Raji (cell line): ENCODE results near the gene KLC1.

ENCODE experiments used
- POLR2A ChIP-seq: IDR thresholded peaks from 2 replicates; pipeline ENCODE4 v1.6.1; 2011; ENCODE audit warnings: low read depth, low read length, control low read depth; ENCODE audit not compliant: insufficient read depth

KLC1 gene

DNA sequence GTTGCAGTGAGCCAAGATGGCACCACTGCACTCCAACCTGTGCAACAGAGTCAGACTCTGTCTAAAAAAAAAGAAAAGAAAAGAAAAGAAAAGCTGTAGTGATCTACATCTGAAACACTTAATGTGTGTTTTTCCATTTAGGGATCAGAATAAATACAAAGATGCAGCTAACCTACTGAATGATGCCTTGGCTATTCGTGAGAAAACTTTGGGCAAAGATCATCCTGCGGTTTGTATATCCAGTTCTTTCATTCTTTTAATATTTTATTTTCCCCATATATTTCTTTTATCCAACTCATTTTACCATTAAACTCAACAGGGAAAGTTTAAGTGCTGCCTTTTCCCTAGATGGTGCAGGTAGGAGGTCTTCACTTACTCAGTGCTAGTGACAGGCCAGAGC, 40.4 kb downstream of the KLC1 start:
- no peak for TF ChIP-seq POLR2A

GRCh38 chr14:103671911-103672310, 42.9 kb downstream of the KLC1 start:
- TF ChIP-seq POLR2A = no peak

DNA sequence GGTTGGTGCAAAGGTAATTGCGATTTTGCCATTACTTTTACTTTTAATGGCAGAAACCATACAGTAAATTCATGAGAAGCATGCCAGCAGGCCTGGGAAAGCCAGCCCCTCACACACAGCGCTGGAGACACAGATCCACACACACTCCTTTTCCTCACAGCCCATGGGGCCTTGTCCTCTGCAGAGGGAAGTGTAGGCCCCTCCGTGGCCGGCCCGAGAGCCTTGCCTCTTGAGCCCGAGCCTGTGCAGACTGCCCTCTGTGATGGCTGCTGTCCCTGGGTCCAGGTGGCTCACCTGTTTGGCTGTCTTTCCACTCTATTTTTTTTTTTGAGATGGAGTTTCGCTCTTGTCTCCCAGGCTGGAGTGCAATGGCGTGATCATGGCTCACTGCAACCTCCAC, 46.9 kb downstream of the KLC1 start:
- no peak for TF ChIP-seq POLR2A

DNA sequence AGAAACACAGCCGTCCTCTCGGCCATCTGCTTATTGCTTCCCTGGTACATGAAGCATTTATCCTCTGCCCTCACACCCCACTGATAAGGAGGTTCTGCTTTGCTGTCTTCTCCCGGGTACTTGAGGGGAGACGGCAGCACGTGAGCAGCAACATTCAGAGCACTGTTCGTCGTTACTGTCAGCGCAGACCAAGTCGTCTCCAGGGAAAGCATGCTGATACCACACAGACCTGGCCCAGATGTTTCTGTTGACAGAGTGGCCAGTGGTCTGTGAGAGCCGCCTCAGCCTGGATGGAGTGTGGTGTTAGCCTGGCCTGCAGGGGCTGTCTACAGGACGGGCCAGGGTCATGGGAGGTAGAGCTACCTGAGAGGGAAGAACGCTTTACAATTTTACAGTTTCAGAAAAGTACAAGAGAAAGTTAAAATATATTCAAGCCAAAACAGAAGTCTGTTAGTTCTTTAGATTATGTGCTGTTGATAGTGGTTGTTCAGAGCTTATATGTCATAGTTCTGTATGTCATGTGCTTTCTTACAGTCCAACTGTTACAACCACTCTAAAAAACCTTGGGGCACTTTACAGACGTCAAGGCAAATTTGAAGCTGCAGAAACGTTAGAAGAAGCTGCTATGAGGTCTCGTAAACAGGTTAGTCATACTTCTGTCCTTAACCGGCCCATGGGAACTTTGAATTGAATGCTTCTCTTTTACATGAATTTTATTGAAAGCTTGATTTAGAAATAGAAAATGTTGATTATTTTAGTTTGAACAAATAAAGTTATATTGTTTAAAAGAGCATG, 48.1 kb downstream of the KLC1 start:
- TF ChIP-seq POLR2A = no peak

DNA sequence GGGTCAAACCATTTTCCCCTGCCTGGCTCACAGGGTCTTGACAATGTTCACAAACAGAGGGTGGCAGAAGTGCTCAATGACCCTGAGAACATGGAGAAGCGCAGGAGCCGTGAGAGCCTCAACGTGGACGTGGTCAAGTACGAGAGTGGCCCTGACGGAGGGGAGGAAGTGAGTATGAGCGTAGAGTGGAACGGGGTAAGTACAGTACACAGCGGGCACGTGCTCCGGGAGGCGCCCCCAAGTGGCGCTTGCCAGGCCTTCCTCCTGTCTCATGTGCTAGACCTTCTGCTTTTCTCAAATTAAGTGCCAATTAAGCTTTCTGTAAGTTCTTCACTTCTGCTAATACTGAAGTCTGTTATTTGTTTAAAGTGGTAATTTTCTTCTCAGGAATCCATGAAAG, 50.3 kb downstream of the KLC1 start:
- no peak for TF ChIP-seq POLR2A

DNA sequence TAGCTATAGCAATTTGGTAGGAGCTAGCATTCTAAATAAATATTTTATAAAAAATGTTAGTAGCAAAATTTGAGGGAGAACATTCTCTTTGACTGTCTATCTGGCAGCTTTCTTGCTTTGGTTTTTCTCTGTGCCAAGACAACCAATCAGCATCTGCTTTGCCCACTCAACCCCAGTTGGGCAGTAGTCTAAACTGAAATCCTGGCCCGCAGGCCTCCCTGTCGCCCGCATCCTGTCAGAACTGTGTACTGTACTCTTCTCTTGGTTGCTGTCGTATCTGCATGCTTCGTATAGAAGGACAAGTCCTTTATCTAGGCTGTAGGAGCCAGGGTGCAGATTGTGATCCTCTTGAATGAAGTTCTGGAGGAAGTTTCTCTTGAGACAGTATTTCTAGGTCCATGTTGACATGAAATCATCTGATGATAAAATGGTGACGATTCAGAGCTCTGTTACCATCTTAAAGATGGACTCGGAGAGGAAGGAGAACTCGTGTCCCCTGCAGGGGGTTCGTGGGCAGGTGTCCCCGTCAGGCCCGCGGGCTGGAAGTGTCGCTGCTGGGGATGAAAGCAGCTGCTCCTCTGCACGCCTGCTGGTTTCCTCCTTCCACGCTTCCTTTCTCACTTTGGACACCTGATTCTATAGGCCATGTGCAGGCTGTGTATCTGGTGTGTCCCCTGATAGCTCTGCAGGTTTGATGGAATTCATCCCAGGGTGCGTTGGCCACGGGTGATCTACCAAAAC, 51.6 kb downstream of the KLC1 start:
- TF ChIP-seq POLR2A = no peak

GRCh38 chr14:103683139-103683538, 54.1 kb downstream of the KLC1 start:
- TF ChIP-seq POLR2A = no peak

DNA sequence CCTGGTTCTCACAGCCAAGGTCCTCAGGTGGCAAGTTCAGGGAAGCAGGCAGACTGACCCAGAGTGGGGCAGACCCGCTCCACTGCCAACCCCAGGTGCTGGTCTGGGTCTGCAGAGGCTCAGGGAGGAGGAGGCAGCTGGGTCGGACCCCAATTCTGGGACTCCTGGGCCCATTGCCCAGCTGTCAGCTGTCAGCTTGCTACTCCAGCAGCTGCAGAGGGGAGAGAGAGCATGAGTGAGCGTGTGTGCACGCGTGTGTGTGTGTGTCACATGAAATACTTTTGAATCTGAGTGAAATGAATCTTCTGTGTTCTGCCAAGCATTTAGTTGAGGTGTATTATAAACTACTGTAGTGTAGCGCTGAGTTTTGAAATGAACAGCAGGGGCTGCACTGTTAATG, 55.5 kb downstream of the KLC1 start:
- no peak for TF ChIP-seq POLR2A

DNA sequence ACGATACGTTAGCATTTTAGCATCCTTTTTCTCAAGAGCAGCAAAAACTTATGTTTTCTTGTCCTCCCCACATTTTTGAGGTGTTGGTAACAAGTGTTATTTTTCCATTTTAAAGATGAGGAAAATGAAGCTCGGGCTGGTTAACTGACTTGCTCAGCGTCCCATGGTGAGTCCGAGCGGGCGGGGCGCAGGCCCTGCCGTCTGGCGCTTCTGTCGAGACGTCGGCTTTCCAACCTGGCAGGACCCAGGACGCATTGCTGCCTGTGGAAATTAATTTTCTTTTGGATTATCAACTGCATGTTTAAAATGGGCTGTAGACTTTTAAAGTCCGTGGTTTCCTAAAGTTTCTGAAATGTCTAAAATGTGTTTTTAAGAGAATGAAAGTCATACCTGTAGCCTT, 55.9 kb downstream of the KLC1 start:
- TF ChIP-seq POLR2A = no peak

- no peak for TF ChIP-seq POLR2A
These were observed 56.5 kb downstream of the KLC1 start for GRCh38 chr14:103685276-103686211.

- no peak for TF ChIP-seq POLR2A
These were observed 57.9 kb downstream of the KLC1 start for GRCh38 chr14:103686831-103687485.

DNA sequence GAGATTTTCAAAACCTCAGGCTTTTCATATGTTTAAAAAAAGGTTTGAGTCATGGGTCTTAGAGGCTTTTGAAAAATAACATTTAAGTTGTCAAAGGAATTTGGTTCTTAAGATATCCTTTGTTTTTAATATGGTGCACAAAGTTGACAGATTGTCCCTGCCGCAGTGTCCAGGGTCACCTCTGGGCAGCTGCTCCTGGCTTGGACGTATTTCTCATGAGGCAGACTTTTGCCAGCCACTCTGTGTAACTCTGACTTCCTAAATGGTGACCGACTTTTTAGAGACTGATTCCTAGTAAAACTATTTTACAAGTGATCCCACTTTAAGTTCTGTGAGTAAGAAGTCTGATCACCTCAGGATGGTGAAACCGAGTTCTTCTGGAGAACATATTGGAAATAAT, 58.7 kb downstream of the KLC1 start:
- no peak for TF ChIP-seq POLR2A

DNA sequence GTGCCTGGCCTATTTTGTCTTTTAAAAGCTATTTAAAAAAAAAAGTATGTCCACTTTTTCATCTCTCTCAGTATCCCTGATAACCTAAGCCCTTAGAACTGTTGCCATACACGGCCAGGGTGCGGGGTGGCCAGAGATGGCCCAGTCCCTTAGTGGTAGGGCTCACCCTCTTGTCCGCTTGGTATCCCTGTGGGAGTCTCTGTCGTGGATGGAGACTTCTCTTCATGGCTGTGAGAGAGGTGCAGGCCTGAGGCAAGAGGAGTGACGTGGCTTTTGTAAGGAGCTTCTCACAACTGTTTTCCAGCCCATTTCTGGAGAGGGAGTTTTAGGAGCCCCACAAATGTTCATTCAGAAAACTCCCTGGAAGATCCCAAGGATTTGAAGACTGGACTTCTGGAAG, 59.4 kb downstream of the KLC1 start:
- no peak for TF ChIP-seq POLR2A

GRCh38 chr14:103688906-103689902, 60.2 kb downstream of the KLC1 start:
- no peak for TF ChIP-seq POLR2A
